HG02763 (cell line): Measurements from ENCODE around the gene NR1D1.

ENCODE experiments used
- ATAC-seq: cut with Tn5 transposase; IDR thresholded peaks from one replicate; pipeline ENCODE4 v1.9.1; 2021; ENCODE audit warnings: mild to moderate bottlenecking, moderate library complexity; ENCODE audit not compliant: unreplicated experiment

NR1D1 gene

DNA sequence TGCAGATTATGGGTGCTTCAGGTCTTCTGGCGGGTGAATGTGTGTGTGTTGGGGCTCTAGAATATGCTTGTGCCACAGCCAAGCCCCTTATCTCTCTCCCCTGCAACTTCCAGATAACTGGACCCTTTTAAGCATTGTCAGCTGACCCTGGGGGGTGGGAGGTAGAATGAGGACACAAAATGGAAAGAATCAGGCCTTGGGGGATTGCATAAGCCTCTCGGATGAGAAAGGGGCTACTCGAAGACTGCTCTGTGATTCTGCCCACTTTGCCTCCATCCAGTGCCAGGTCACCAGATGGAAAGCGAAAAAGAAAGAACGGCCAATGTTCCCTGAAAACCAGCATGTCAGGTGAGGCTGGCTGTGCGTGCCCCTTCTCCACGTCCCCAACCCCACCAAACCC is 23.8 kb downstream of the NR1D1 start:
- no peak for ATAC-seq

DNA sequence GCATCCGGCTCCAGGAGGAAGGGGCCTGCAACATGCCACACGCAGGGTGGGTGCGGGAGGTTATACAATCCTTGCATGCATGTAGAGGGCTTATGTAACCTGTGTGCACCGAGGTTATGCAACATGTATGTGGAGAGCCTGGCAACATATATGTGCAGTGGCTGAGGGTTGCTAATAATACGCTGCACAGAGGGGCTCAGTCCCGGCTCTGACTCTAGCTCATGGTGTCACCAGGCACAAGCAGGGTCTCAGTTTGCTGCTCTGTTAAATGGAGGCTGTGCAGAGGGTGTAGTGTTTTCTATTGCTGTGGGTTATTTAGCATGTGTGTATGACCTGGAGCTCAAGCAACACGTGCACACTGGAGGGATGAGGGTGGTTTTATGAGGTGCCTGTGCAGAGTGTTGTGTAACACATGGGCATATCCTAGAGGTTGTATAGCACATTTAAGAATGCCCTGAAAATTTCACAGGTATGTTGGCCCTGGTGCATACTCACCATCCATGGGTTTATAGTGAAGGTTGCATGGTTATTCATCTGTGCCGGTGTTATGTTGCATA is 24.4 kb downstream of the NR1D1 start:
- ATAC-seq: no peak

DNA sequence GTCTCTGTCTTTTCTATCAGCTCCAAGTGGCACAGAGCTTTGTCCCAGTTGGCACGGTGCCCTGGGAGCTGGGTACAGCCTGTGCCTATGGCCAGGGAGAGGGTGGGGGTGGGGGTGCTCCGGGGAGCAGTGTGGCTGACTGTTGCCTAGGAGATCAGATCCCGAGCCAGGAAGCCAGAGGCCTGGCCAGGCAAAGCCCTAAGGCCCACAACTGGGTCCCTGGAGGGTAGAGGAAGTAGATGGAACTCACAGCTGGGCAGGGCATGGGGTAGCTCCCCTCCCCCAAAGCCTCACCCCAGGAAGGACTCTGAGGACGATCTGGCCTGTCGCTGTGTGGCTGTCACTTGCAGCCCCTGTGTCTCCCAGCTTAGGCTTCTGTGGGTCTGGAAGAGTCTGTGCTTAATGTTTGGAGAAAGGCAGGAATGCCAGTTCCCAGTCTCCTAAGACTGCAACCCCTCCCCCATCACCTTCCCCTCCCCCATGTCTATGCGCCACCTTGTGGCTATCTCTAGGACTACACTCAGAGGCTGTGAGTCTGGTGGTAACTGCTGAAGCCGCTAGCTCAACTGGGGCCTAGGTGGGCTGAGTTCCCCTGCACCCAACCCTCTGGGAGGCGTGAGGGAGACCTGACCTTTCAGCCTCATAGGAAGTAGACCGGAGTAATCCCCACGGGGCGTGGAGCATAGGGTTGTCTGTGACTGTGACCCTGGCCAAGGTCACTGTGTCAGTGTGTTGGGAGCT is 25.0 kb downstream of the NR1D1 start:
- no peak for ATAC-seq

DNA sequence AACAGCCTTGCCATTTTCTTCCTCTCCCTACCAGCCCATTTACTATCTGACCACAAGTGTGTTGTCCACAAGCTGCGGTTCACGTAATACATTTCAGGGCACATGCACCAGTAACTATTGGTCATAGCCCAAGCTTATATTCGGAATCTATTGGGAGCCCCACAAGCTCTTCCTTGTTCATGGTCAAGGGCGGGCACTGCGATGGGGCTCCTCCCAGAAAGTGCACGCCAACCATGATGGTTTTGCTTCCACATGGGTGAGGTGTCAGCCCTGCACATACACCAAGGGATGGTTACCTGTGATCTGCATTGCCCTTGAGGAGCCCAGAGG is 25.6 kb downstream of the NR1D1 start:
- ATAC-seq: no peak

DNA sequence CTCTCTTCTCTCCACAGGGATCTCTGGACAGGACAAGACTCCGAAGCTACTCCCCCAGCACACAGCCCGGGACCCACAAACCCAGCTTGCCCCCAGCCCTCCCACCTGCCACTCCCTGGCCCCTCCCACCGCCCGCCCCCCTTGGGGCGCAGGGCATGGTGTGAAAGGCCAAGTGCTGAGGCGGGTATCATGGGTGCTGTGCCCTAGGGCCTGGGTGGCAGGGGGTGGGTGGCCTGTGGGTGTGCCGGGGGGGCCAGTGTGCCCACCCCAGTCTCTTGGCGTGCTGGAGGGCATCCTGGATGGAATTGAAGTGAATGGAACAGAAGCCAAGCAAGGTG is 26.2 kb downstream of the NR1D1 start:
- ATAC-seq: no peak

DNA sequence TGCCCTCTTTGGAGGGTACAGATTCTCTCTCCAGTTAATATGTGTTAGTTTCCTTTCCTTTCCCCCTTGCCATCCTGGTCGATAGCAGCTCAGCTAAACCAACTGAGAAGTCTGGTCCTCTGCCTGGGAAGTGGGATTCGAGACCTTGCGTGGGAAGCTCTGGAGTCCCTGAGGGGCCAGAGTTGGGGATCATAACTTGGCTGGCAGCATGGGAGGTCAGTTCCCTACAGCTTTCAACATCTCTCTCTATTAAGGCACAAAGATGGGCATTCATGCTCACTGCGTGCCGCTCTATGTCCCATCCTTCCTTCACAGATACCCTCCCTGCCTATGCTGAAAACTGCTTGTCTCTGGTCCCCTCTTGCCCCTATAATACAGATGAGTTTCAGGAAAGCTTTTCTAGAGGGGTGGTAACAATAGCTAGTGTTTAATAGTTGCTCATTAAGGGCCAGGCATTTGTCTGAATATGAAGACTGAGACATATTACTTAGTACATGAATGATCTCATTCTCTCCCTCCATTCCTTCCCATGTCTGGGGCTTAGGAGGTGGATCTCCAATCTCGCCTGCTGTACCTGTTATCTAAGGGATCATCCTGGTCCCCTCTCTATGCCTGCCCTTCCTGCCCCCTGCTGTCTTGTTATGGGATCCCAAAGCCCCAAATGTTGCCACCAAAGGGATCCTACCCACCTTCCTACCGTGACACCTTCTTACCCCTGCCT is 26.8 kb downstream of the NR1D1 start:
- ATAC-seq: no peak

DNA sequence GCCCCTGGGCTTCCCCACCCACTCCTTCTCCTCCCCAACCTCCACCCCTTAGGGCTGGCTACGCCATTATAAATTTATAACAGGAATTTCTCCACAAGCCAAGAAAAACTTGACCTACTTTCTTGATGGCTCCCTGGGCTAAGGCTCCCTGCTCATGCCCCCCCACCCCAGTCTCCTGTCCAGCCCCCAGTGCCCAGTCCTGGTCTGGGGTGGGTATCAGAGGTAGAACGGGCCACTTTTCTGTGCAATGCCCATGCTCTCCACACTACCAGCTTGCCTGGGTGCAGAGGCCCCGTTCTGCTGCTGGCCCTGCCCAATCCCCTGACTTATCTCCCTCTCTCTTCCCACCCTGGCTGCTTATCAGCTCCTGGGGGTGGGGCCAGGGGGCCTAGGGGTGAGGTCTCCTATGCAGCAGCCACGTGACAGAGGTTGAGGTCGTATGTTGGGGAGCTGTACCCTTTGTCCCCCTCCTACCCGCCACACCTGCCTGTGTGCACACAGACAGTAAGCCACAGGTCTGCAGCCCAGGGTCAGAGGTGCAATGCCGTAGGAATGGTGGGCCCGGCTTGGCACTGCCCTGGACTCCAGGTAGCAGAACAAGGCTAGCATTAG is 27.5 kb downstream of the NR1D1 start:
- no peak for ATAC-seq

DNA sequence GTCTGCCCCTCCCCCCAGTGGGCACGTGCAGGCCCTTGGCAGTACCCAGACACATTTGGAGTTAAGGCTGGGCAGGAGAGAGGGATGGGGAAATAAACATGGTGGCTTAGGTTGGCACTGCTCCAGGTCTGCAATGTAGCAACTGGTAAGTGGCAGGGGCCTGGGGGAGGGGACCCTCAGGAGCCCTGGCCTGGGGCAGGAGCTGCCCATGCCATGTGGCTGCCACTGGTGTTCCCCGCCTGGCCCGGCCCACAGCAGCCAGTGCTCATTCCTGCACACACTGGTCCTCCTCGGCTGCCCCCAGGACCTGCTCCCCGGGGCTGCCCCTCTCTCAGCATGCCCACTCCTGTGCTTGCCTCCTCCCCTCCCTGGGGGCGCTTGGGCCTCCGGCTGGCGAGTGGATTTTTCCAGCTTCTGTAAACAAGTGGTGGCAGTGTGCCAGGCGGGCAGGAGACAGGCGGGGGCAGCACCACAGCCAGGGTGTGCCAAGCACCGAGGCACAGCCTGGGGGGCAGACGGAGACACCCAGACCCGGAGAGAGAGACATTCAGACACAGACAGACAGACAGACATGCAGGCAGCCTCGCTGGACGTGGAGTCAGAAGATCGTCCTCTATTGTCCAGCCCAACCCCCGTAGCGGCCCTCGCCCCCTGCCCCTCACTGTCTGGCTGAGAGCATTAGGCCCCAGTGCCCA is 28.2 kb downstream of the NR1D1 start:
- ATAC-seq: no peak

DNA sequence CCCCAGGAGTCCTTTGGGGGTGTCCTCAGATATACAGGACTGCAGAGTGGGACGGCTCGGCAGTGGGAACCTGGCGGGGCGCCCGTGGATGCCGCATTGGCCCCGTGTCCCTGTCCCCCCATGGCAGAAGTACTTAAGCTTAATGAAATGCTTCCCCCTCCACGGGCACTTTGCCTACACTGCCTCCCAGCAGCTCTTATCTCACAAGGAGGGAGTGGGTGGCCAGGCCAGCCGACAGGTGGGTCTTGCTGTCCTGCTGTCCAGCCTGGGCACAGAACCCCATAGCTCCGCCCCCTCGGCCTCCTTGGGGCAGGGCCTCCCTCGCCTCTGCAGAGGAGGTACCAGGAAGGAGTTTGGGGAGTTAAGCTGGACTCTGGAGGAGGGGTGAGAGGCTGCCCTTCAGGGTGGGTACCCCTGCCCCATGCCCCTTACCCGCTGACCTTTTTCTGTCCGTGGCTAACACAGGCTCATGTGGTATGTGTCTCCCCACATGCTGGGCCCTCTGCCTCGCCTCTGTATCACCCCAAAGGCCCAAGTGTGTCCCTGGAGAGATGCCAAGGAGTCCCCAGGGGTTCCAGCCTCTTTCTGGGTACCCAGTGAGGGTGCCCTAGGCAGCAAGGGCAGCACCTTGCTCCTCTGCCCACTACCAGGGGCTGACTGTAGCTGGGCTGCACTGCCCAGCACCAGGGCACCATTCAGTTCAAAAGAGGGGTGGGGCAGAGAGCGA is 28.9 kb downstream of the NR1D1 start:
- ATAC-seq: no peak

DNA sequence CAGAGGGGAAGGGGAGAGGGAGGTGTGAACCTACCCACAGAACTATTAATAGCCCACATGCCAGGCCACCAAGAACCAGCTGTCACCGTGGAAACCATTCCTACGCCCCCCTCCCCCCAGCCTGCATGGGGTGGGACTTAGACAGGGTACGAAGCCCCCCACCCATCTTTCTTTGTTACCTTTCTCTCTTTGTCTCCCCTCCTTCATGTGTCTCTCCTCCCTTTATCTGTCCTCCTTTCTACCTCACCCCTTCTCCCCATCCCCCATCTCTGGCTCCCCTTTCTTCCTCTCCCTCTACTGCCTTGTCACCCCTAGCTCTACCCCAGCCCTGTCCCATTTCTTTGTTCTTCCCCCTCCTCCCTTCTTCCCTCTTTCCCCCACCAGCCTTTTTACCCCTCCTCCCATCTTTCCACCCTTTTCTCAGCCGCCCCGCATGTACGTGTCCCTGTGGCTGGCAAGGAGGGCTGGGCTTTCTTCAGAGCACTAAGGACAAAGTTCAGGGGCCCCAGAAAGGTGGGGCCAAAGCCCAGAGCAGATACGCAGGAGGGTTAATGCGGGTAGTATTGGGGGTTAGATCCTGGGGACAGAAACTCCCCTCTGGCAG is 29.6 kb downstream of the NR1D1 start:
- no peak for ATAC-seq

DNA sequence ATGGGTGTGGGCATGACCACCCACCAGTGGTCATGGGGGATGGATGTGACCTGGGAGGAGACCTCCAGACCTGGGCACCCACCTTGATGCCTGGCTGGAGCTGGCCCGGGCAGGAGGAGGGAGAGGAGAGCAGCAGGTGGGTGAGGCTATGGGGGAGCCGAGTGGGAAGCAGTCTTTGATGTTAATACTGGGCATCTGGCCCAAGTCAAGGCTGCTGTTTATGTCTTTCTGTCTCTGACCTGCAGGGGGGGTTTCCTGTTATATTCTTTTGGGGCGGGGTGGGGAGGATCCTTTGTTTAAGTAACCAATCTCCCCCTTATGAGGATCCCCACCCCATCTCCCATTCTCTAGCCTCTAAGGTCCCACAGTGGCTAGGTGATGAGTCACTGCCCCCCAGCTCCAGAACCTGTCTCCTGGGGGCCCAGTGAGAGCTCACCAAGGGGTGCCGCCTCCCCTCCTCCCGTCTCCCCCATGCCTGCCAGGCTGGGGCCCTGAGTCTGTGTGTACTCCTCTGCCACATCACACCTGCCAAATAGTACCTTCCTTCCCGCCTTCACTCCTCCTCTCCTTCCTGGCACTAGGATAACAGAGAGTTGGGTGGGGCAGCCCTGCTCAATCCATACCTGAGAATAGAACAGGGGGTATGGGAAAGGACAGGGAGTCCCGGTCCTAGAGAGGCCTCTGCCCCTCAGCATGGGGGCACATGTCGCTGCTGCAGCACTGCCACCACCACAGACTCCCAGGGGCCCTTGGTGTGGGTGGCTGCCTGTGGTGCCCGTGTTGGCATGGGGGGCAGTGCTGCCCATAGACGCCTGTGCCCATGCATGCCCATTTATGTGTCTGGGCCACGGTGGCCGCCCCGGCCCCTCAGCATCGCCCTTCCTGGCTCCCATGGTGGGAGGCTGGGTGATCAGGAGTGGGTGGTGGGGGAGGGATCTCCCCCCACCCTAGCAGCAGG is 30.4 kb downstream of the NR1D1 start:
- no peak for ATAC-seq

DNA sequence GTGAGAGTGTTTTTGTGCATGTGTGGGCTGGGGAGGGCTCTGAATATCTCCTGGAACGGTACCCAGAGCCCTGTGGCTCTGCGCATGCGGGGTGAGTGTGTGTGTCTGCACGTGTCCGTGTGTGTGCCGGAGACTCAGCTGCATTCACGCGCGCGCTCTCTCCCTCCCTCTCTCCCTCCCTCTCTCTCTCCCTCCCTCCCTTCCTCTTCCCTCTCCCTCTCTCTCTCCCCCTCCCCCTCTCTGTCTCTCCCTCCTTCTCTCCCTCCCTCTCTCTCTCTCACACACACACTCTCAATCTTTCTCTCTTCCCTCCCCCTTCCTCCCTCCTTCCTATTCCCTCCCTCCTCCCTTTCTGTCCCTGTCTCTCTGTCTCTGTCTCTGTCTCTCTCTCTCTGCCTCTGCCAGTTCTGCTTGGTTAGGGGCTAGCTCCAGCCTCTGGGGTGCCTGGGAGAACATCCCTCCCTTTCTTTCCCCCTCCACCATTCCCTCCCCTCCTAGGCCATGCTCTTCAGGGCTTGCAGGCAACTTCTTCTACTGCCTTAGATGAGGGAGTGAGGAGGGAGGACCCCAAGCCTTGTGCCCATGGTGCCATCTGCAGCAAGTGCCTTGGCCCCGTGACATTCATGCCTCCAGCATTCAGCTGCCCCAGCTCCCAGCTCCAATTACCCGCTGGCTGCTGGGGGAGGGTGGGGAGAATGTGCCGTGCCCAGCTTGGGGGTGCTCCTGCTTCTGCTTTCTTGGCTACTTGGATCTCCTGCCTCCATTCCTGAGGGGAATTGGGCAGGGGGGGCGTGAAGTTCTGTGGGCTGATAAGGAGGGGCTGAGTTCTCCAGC is 31.3 kb downstream of the NR1D1 start:
- ATAC-seq: no peak

DNA sequence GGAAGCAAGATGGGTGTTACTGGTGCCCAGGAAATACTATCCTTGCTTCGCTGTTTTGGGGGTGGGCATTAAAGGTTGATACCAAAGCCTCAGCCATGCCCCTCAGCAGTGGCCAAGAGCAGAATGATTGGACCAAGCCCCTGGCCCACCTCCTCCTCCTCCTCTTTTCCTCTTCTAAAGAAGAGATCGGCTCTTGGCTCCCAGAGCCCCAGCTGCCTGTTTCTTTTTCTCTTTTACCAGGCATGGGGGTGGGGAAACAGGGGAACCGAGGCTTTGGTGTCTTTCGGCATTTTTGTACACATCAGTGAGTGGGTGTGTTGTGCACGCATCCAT is 31.8 kb downstream of the NR1D1 start:
- ATAC-seq: no peak

DNA sequence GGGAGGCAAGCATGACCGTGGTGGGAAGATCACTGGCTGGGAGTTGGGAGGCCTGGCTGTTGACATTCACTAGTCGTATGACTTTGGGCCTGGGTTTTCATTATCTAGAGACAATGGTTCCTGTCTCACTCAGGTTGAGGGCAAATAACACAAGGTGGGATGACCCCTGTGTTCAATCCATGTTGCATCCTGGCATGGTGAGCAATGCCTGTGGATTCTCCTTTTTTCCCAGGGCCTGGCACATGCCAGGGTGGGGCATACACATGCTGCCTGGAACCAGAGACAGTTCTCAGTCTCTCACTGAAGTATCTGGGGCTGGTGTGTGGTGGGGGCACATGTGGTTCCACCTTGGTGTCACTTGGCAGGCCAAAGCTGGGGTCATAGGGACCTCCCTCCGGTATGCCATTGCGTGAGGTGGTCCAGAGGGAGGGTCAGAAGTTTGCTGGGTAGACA is 32.2 kb downstream of the NR1D1 start:
- ATAC-seq: no peak

DNA sequence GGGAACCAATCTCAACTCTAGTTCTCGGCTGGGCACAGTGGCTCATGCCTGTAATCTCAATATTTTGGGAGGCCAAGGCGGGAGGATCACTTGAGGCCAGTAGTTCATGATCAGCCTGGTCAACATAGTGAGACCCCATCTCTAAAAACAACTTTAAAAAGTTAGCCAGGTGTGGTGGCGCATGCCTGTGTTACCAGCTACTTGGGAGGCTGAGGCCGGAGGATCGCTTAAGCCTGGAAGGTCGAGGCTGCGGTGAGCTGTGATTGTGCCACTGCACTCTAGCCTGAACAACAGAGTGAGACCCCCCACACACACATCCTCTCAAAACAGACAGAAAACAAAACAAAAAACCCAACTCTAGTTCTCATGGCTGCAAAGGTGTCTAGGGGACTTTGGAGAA is 32.7 kb downstream of the NR1D1 start:
- ATAC-seq: no peak

DNA sequence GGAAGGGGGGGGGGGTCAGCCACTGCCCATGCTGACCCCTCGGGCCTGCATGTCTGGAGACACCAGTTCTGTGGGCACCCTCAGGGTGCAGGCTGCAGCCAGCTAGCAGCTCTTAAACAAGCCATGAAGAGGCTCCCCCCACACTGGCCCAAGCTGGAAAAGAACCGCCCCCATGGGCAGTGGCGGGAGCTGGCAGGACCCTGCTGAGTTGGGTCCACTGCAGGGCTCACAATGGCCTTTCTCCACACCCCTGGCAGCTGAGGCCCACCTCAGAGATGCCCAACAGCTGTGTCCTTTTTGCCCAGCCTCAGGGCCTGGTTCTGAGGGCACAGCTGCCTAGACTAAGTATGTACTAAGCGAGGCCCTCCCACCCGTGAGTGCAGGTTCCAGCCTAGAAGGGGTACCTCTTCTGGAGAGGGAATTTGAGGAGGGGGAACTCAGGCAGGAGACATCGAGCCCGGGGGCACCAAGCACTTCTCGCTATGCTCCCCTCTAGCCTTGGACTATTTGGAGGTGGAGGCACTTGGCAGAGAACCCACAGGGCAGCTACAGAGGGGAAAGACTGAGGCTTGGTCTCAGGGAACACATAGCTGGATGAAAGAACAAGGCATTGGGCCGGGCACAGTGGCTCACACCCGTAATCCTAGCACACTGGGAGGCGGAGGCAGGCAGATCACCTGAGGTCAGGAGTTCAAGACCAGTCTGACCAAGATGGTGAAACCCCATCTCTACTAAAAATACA is 34.4 kb downstream of the NR1D1 start:
- no peak for ATAC-seq

DNA sequence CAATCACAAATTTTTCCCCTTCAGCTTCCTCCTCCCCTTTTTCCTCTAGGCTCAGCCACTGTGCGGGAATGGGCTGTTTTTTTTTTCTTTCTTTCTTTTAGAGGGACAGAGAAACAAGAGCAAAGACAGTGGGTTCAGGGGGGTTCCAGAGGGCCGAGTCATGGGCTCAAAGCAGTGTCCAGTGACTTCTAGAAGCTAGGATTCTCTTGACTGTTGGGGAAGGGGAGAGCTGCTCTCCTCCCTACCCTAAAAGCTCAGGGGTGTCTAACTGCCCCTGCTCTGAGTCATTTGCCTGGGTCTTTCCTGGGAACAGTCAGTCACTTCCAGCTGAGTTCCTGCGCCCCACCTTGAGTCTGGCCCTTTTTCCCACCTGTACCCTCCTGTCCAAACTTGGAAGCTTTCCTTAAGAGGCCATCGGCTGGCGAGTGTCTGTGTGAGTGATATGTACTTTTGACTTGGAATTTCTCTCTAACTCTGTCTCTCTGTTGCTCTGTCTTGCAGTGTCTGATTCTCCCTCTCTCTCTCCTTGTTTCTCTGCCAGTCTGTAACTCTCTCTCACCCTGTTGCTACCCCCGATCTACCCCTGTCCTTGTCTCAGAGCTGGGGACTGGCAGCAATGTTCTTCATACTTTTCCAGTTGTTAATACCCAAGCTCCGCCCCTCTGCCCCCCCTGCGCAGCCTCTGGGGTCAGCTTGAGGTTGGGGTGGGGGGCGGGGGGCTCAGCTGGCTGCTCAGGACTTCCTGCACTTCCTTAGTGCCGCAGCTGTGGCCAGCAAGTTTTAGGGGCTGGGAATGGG is 35.2 kb downstream of the NR1D1 start:
- ATAC-seq: no peak
